ENCODE measurements around the gene ETV5. TPM values are rescaled to one million over a fixed set of nuclear protein-coding genes. Genes with fewer than 3 reads are reported as not detected.

Gene ETV5
- total and polyA plus RNA-seq, 2 donors (not counting 3 experiments of a cell fraction or from before 2014, with no cell fraction given), result 8.8 to 40.9 TPM

DNA sequence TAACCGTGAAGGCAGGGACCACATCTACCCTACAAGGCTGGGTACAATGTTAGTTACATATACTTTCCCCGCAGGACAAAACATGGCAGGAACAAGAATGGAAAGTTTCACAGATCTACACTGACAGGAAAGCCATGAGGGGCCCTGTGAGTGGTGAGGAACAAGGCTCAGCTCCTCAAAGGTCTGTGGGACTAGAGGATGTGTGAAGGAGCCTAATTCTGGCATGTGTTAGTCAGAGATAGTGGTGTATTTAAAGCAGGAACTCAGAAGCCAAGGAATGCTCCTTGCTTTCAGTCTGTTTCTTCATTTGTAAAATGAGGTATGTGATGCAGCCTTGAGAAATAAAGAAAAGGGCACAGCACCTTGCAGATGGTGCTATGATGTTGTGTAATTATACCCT is 25.1 kb downstream of the ETV5 start:
- Histone ChIP-seq H3K4me1 (ENCODE audit: control insufficient read depth, extremely low read depth, insufficient read depth, low read length) (no peaks in the 10 kb centered on the region), H3K4me3 (replicated peaks in 1 of 3; ENCODE audit: insufficient read depth in 1 of 3, low read depth in 1 of 3, low read length in 3 of 3) (no peak overlapping the region), H2AFZ (ENCODE audit: low read depth, low read length) (no peak overlapping the region), H3K27ac (ENCODE audit: insufficient read depth, low read depth, low read length) (no peak overlapping the region), H3K27me3 (ENCODE audit: control insufficient read depth in 2 of 2, insufficient read depth in 2 of 2, low read length in 2 of 2) (no peaks in the 10 kb centered on the region), H4K20me1 (replicated peaks; ENCODE audit: control insufficient read depth, extremely low read depth, insufficient read depth, low read length) (no peaks in the 10 kb centered on the region), H3K79me2 (ENCODE audit: control insufficient read depth, insufficient read depth, low read length) (peaks cover 2% of the 10 kb centered on the region), H3K9me3 (replicated peaks; ENCODE audit: control insufficient read depth, insufficient read depth, low read length) (no peaks in the 10 kb centered on the region), H3K9me1 (replicated peaks; ENCODE audit: control insufficient read depth, extremely low read depth, insufficient read depth, low read length) (no peaks in the 10 kb centered on the region), H3K36me3 (ENCODE audit: control insufficient read depth in 2 of 2, extremely low read depth in 1 of 2, insufficient read depth in 2 of 2, low read length in 2 of 2) (peaks cover 2 to 4% of the 10 kb centered on the region in 2 experiments), H3K9ac (replicated peaks; ENCODE audit: extremely low read depth, insufficient read depth, low read length) (no peak overlapping the region), H3K4me2 (ENCODE audit: insufficient read depth, low read length) (no peak overlapping the region)
- POLR2A ChIA-PET, result no interaction called here
- BruUV-seq (replicated peaks), result no TSS peak
- CTCF ChIA-PET, result interaction anchor here (1.0 kb wide), 1 partner anchor 24 kb away, joined by 3 read pairs; no protein-coding TSS in a partner anchor
- TF ChIP-seq JUN (IDR thresholded peaks at IDR 0.05; ENCODE audit: borderline replicate concordance, insufficient read depth, insufficient read length, low read depth), result no peak
- TF ChIP-seq, protein P1, sequence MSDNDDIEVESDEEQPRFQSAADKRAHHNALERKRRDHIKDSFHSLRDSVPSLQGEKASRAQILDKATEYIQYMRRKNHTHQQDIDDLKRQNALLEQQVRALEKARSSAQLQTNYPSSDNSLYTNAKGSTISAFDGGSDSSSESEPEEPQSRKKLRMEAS (IDR thresholded peaks at IDR 0.05; ENCODE audit: insufficient read depth, insufficient read length), result no peak
- TF ChIP-seq POLR2A (IDR thresholded peaks at IDR 0.05; ENCODE audit: low read depth, low read length), result no peak
- TF ChIP-seq EZH2 (IDR thresholded peaks at IDR 0.05; ENCODE audit: borderline replicate concordance, low read depth, low read length, severe bottlenecking), result no peak
- no peak for TF ChIP-seq GATA2 (IDR thresholded peaks at IDR 0.05; ENCODE audit: insufficient read depth, insufficient read length, low read depth, low read length)
- TF ChIP-seq FOS (IDR thresholded peaks at IDR 0.05; ENCODE audit: borderline replicate concordance, insufficient read depth, low read length), result no peak
- TF ChIP-seq, protein P2, sequence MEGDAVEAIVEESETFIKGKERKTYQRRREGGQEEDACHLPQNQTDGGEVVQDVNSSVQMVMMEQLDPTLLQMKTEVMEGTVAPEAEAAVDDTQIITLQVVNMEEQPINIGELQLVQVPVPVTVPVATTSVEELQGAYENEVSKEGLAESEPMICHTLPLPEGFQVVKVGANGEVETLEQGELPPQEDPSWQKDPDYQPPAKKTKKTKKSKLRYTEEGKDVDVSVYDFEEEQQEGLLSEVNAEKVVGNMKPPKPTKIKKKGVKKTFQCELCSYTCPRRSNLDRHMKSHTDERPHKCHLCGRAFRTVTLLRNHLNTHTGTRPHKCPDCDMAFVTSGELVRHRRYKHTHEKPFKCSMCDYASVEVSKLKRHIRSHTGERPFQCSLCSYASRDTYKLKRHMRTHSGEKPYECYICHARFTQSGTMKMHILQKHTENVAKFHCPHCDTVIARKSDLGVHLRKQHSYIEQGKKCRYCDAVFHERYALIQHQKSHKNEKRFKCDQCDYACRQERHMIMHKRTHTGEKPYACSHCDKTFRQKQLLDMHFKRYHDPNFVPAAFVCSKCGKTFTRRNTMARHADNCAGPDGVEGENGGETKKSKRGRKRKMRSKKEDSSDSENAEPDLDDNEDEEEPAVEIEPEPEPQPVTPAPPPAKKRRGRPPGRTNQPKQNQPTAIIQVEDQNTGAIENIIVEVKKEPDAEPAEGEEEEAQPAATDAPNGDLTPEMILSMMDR (IDR thresholded peaks at IDR 0.05; ENCODE audit: extremely low read depth in 1 of 2, insufficient read depth in 1 of 2, low read depth in 1 of 2, low read length in 2 of 2), result no peak
- no peak for TF ChIP-seq POLR2AphosphoS5 (IDR thresholded peaks at IDR 0.05; ENCODE audit: insufficient read depth, low read depth, low read length)
- TF ChIP-seq MYC (IDR thresholded peaks at IDR 0.05; ENCODE audit: low read depth, low read length), result no peak
- dilution Hi-C loops (cut with MboI; ENCODE audit: extremely low pct_ligation_motif_present, low sequenced_read_pairs) (no loop called here), intact Hi-C loops (cut with micrococcal nuclease) (no loop called here)
- no peak for DNase-seq (ENCODE audit: low read depth, low spot score)
- FAIRE-seq, result no peak
